Measurements from ENCODE around the gene CSNK1D.

The CSNK1D gene

DNA sequence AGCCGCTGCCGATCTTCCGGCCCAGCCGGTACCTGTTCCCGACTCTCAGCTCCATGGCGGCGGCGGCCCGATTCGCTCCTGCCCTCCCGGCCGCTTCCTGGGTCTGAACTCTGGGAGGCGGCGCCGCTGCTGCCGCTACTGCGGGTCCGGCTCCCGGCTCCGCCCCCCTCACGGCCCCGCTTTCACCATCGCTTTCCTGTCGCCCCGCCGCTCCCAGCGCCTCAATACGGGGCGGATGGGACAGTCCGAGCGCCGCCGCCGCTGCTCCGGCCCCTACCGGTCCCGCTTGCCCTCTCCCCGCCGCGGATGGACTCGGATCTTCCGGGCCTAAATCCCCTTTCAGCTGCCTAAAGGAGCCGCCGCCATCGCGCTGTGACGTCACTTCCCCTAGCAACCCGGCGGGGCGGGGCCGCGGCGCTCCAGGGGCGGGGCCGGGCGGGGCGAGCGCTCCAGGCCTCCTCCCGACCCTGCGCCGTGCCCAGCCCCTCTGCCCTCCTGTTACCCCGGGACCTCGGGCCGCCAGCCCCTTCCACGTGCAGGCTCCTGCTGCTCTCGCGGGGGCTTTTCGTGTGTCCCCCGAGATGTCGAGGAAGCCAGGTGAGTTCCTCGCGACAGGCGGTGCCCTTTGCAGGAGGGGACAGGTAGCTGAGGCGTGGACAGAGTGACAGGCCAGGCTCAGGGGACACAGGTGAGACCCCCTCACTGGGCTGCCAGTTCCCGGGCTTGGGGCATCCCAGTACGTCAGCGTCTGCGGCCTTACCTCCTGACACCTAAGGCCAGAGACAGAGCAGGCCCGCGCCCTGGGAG is at the start of gene CSNK1D (continued):
- TF ChIP-seq ZBTB7A (tag by site-specific recombination; IDR thresholded peaks at IDR 0.05; ENCODE audit: low read depth) (peak; percentile 91; the same call in 1 of the 2 replicates), ZNF140 (tag by site-specific recombination; IDR thresholded peaks at IDR 0.05) (no peak), ZNF133 (tag by site-specific recombination; IDR thresholded peaks at IDR 0.05) (no peak), ZNF341 (tag by site-specific recombination; IDR thresholded peaks at IDR 0.05; ENCODE audit: low read depth) (peak; percentile 95), ZNF596 (tag by site-specific recombination; IDR thresholded peaks at IDR 0.05) (no peak), KLF8 (tag by site-specific recombination; IDR thresholded peaks at IDR 0.05) (peak; percentile 99), ZNF623 (tag by site-specific recombination; IDR thresholded peaks at IDR 0.05) (no peak), ZBTB48 (tag by site-specific recombination; IDR thresholded peaks at IDR 0.05) (peak; percentile 46; the same call in 1 of the 2 replicates), REPIN1 (tag by site-specific recombination; IDR thresholded peaks at IDR 0.05; ENCODE audit: low read depth) (peak; percentile 77; the same call in 1 of the 2 replicates), ZNF274 (IDR thresholded peaks at IDR 0.05; ENCODE audit: low read length) (no peak), ZNF274 (tag by site-specific recombination; IDR thresholded peaks at IDR 0.05; ENCODE audit: borderline replicate concordance) (no peak), ZXDB (tag by site-specific recombination; IDR thresholded peaks at IDR 0.05) (peak; percentile 97), KLF7 (tag by site-specific recombination; IDR thresholded peaks at IDR 0.05; ENCODE audit: borderline replicate concordance) (peak; percentile 90), ZNF324 (tag by site-specific recombination; IDR thresholded peaks at IDR 0.05) (peak; percentile 98), ZNF335 (tag by site-specific recombination; conservative IDR thresholded peaks at IDR 0.05) (peak; percentile 95), ZNF791 (tag by site-specific recombination; IDR thresholded peaks at IDR 0.05) (no peak), SP3 (tag by site-specific recombination; IDR thresholded peaks at IDR 0.05) (peak; percentile 98), ZBTB1 (tag by site-specific recombination; IDR thresholded peaks at IDR 0.05) (no peak), OSR2 (tag by site-specific recombination; IDR thresholded peaks at IDR 0.05) (peak; percentile 85), ZNF600 (tag by site-specific recombination; IDR thresholded peaks at IDR 0.05) (peak; percentile 88), ZNF621 (tag by site-specific recombination; IDR thresholded peaks at IDR 0.05) (no peak), BCL11A (tag by site-specific recombination; IDR thresholded peaks at IDR 0.05; ENCODE audit: low read depth) (0 out of 2 replicates have a peak, but pooled peaks have one; percentile 25), GLI4 (tag by site-specific recombination; IDR thresholded peaks at IDR 0.05) (0 out of 2 replicates have a peak, but pooled peaks have one; percentile 77), ZNF366 (tag by site-specific recombination; conservative IDR thresholded peaks at IDR 0.05) (no peak; the same call in 1 of the 2 replicates), ZNF223 (tag by site-specific recombination; IDR thresholded peaks at IDR 0.05) (no peak), ZNF488 (tag by site-specific recombination; IDR thresholded peaks at IDR 0.05) (no peak), MEIS1 (CRISPR knock-in tag; IDR thresholded peaks at IDR 0.05; ENCODE audit: borderline replicate concordance) (no peak), ZBTB21 (tag by site-specific recombination; IDR thresholded peaks at IDR 0.05) (peak; percentile 90), ZNF416 (tag by site-specific recombination; IDR thresholded peaks at IDR 0.05) (no peak)
- TF ChIP-seq, protein P1, sequence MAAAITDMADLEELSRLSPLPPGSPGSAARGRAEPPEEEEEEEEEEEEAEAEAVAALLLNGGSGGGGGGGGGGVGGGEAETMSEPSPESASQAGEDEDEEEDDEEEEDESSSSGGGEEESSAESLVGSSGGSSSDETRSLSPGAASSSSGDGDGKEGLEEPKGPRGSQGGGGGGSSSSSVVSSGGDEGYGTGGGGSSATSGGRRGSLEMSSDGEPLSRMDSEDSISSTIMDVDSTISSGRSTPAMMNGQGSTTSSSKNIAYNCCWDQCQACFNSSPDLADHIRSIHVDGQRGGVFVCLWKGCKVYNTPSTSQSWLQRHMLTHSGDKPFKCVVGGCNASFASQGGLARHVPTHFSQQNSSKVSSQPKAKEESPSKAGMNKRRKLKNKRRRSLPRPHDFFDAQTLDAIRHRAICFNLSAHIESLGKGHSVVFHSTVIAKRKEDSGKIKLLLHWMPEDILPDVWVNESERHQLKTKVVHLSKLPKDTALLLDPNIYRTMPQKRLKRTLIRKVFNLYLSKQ (tag by site-specific recombination; IDR thresholded peaks at IDR 0.05; ENCODE audit: borderline replicate concordance), result 0 out of 2 replicates have a peak, but pooled peaks have one; percentile 59
- TF ChIP-seq, protein P2, sequence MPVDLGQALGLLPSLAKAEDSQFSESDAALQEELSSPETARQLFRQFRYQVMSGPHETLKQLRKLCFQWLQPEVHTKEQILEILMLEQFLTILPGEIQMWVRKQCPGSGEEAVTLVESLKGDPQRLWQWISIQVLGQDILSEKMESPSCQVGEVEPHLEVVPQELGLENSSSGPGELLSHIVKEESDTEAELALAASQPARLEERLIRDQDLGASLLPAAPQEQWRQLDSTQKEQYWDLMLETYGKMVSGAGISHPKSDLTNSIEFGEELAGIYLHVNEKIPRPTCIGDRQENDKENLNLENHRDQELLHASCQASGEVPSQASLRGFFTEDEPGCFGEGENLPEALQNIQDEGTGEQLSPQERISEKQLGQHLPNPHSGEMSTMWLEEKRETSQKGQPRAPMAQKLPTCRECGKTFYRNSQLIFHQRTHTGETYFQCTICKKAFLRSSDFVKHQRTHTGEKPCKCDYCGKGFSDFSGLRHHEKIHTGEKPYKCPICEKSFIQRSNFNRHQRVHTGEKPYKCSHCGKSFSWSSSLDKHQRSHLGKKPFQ (tag by site-specific recombination; IDR thresholded peaks at IDR 0.05), result no peak
- TF ChIP-seq, protein P3, sequence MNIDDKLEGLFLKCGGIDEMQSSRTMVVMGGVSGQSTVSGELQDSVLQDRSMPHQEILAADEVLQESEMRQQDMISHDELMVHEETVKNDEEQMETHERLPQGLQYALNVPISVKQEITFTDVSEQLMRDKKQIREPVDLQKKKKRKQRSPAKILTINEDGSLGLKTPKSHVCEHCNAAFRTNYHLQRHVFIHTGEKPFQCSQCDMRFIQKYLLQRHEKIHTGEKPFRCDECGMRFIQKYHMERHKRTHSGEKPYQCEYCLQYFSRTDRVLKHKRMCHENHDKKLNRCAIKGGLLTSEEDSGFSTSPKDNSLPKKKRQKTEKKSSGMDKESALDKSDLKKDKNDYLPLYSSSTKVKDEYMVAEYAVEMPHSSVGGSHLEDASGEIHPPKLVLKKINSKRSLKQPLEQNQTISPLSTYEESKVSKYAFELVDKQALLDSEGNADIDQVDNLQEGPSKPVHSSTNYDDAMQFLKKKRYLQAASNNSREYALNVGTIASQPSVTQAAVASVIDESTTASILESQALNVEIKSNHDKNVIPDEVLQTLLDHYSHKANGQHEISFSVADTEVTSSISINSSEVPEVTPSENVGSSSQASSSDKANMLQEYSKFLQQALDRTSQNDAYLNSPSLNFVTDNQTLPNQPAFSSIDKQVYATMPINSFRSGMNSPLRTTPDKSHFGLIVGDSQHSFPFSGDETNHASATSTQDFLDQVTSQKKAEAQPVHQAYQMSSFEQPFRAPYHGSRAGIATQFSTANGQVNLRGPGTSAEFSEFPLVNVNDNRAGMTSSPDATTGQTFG (tag by site-specific recombination; IDR thresholded peaks at IDR 0.05; ENCODE audit: borderline replicate concordance), result no peak
- TF ChIP-seq, protein P4, sequence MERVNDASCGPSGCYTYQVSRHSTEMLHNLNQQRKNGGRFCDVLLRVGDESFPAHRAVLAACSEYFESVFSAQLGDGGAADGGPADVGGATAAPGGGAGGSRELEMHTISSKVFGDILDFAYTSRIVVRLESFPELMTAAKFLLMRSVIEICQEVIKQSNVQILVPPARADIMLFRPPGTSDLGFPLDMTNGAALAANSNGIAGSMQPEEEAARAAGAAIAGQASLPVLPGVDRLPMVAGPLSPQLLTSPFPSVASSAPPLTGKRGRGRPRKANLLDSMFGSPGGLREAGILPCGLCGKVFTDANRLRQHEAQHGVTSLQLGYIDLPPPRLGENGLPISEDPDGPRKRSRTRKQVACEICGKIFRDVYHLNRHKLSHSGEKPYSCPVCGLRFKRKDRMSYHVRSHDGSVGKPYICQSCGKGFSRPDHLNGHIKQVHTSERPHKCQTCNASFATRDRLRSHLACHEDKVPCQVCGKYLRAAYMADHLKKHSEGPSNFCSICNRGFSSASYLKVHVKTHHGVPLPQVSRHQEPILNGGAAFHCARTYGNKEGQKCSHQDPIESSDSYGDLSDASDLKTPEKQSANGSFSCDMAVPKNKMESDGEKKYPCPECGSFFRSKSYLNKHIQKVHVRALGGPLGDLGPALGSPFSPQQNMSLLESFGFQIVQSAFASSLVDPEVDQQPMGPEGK (tag by site-specific recombination; IDR thresholded peaks at IDR 0.05), result peak; percentile 86
